ENCODE measurements around the gene GPR65.

Gene GPR65

GRCh38 chr14:88037325-88037724 lies 32.4 kb downstream of the GPR65 start:
- no peak for DNase-seq (ENCODE audit: low read depth, low spot score)

- no peak for DNase-seq (ENCODE audit: low read depth, low spot score)
Observed at GRCh38 chr14:88039197-88039596, 34.3 kb downstream of the GPR65 start.

- no peak for DNase-seq (ENCODE audit: low read depth, low spot score)
Observed at GRCh38 chr14:88040146-88040545, 35.2 kb downstream of the GPR65 start.

- DNase-seq (ENCODE audit: low read depth, low spot score): no peak
Observed at GRCh38 chr14:88043529-88044443, 38.9 kb downstream of the GPR65 start.

- no peak for DNase-seq (ENCODE audit: low read depth, low spot score)
Observed at GRCh38 chr14:88044444-88044758, 39.5 kb downstream of the GPR65 start.

GRCh38 chr14:88044776-88045446 lies 40.0 kb downstream of the GPR65 start:
- DNase-seq (ENCODE audit: low read depth, low spot score): no peak

- no peak for DNase-seq (ENCODE audit: low read depth, low spot score)
Observed at GRCh38 chr14:88045705-88046104, 40.8 kb downstream of the GPR65 start.

- no peak for DNase-seq (ENCODE audit: low read depth, low spot score)
Observed at GRCh38 chr14:88048351-88048750, 43.4 kb downstream of the GPR65 start.

GRCh38 chr14:88049266-88049665 lies 44.3 kb downstream of the GPR65 start:
- DNase-seq (ENCODE audit: low read depth, low spot score): no peak

- DNase-seq (ENCODE audit: low read depth, low spot score): no peak
Observed at GRCh38 chr14:88049936-88050335, 45.0 kb downstream of the GPR65 start.

GRCh38 chr14:88060576-88060975 lies 55.6 kb downstream of the GPR65 start:
- DNase-seq (ENCODE audit: low read depth, low spot score): no peak

- DNase-seq (ENCODE audit: low read depth, low spot score): no peak
Observed at GRCh38 chr14:88063811-88064210, 58.9 kb downstream of the GPR65 start.

All from astrocyte of the hippocampus (primary cell).